GM18951 (cell line): ENCODE results near the gene SLC22A31.

Source experiments
- POLR2A ChIP-seq: IDR thresholded peaks from 4 replicates; pipeline ENCODE4 v1.6.1; 2011; ENCODE audit warnings: mild to moderate bottlenecking; ENCODE audit not compliant: insufficient read length, insufficient read depth; ENCODE audit errors: extremely low read depth
- in situ Hi-C: fragments of 300-500 bp; cut with MboI; formaldehyde crosslinking; loops from one replicate; pipeline ENCODE4 v1.12.0; 2022; ENCODE audit warnings: low sequenced_read_pairs, mixed read lengths, inconsistent platforms; ENCODE audit not compliant: unreplicated experiment

The SLC22A31 gene

DNA sequence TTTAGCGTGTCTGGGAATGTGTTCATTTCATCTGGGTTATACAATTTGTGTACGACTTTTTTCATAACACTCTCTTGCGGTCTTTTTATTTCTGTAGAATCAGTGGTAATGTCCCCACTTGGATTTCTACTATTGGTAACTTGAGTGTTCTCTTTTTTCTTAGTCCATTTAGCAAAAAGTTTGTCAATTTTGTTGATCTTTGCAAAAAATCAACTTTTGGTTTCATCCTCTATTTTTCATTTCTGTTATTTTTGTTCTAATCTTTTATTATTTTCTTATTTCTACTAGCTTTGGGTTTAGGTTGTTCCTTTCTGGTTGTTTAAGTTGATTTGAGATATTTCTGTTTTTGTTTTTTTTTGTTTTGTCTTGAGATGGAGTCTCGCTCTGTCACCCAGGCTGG, 7.7 kb upstream of the SLC22A31 start:
- in situ Hi-C loops, result loop anchor here (25.0 kb wide), 1 partner anchor 396 kb away; the partner anchor contains the start of genes APRT and CDT1

DNA sequence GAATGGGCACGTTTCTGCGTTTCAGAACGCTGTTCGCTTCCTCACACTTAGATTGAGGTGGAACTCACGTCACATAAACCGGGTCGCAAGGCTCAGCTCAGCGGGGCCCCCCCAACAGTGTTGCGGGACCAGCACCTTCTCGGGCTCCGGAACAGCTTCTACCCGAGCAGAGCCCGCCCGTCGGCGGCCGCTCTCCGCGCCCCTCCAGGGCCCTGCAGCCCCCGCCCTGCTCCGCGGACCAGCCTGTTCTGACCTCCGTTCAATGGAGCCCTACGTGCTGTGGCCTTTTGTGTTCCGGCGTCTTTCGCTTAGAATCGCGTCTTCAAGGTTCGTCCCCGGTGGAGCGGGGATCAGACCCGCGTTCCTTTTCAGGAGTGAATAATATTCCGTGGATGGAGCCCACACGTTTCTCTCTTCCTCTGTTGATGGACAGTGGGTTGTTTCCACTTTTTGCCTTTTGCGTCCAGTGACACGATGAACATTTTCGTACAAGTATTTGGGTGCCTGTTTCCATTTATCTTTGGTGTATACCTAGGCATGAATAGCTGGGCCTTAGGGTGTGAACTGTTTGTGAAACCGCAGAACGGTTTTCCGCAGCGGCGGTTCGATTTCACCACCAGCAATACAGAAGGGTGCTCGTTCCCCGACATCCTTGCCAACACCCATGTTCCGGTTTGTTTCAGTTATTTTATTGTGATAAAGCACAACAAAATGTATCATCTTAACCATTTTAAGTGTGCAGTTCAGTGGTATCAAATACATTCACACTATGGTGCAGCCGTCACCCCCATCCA, 2.3 kb upstream of the SLC22A31 start:
- in situ Hi-C loops, result loop anchor here (25.0 kb wide), 1 partner anchor 390 kb away; the partner anchor contains the start of genes APRT and CDT1
- TF ChIP-seq POLR2A, result no peak

More for the DNA sequence above, 7.7 kb upstream of the SLC22A31 start:
- TF ChIP-seq POLR2A, result no peak

DNA sequence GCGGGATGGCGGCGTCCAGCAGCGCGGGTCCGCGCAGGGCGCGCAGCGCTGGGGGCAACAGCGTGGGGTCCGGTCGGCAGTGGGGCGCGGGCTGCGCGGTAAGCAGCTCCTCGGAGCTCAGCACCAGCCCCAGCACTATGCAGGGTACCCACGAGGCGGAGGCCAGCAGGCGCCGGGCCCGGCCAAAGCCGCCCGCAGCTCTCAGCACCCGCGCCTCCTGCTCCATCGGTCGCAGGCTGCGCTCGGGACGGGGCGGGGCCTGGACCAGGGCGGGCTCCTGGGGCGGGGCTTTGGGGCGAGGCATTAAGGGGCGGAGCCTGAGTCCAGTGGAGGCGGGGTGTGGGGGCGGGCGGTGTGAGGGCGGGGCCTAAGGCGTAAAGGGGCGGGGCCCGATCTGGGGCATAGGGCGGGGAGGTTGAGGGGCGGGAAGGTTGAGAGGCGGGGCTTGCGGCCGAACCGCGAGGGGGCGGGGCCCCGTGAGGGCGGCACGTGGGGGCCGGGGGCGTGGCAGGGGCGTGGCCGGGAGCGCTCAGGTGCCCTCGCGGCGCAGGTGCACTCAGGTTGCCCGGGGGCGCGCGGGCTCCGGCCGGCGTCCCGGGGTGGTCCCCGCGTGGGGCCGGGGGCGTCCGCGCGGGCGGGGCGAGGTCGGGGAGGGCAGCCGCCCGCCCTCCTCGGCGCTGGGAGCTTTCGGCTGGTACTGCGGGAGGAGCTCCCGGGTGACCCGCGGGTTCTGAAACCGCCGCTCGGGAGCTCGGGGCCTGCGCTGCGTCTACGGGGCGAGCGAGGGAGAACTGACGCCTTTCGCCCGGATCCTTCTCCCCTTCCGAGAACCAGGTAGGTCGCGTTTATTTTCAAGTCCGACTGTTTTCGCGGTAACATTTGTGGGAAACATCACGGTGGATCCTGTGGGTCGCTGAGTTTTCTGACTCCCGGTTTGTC, 1.4 kb upstream of the SLC22A31 start:
- in situ Hi-C loops, result loop anchor here (25.0 kb wide), 1 partner anchor 389 kb away; the partner anchor contains the start of genes APRT and CDT1

DNA sequence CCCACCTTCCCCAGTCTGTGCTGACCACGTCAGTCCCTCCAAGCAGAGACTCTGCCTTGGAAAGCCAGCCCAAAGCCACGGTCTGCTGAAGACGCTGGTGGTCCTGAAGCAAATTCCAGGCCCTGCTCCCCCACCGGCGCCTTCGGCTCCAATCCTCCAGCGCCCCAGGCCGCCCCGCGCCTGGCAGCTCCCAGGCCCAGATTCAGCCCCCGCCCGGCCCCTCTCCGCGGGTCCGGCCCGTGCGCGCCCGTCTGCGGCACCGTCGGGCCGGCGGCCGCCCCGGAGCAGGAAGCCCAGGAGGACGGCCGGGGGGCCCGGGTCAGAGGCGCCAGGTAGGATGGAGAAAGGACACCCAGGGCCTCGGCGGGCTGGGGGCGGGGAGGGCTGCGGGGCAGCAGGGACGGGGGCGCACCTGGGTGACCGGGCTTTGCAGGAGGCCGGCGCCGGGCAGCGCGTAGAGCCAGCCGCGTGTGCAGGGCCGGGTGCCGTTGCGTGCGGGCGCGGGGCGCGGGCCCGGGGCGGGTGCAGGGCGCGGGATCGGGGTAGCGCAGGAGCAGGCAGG, 594 bp upstream of the SLC22A31 start:
- TF ChIP-seq POLR2A, result no peak
- in situ Hi-C loops, result loop anchor here (25.0 kb wide), 1 partner anchor 389 kb away; the partner anchor contains the start of genes APRT and CDT1

More for the DNA sequence above, 1.4 kb upstream of the SLC22A31 start:
- TF ChIP-seq POLR2A, result no peak

DNA sequence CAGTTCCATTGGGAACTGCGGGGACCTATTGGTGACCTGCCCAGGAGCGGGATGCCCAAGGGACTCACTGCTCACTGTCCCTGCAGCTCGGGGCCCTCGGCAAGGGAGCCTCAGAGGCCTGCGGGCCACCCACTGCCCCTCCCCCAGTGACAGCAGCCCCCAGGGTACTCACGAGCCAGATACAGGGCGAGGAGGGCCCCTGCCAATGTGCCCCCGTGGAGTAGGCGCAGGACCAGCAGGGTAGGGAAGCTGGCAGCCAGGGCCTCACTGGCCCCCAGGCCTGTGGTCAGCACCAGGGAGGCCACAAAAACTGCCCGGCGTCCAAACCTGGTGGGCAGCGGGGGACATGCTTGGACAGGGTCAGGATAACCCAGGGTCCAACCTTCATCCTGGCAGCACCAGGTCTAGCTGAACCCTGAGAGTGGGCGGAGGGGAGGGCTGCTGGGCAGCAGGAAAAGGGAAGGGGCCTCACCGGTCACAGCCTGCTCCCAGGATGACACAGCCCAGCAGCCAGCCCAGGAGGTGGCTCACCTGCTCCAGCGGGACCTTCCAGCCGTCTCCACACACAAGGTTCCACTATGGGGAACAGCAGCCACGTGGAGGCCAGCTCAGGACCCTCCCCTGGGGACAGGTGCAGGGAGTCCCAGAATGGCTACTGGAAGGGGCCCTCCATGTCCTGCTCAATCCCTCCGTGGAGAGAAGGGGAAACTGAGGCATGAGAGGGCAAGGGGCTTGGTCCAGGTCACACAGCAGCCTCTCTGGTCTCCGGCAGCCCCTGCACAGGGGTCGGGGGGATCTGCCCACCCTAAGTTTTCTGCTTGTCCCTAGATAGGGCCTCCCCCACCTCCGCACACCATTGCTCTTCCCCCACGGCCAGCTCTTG, 855 bp downstream of the SLC22A31 start:
- in situ Hi-C loops, result loop anchor here (25.0 kb wide), 1 partner anchor 387 kb away; the partner anchor contains the start of genes APRT and CDT1
- TF ChIP-seq POLR2A, result no peak

DNA sequence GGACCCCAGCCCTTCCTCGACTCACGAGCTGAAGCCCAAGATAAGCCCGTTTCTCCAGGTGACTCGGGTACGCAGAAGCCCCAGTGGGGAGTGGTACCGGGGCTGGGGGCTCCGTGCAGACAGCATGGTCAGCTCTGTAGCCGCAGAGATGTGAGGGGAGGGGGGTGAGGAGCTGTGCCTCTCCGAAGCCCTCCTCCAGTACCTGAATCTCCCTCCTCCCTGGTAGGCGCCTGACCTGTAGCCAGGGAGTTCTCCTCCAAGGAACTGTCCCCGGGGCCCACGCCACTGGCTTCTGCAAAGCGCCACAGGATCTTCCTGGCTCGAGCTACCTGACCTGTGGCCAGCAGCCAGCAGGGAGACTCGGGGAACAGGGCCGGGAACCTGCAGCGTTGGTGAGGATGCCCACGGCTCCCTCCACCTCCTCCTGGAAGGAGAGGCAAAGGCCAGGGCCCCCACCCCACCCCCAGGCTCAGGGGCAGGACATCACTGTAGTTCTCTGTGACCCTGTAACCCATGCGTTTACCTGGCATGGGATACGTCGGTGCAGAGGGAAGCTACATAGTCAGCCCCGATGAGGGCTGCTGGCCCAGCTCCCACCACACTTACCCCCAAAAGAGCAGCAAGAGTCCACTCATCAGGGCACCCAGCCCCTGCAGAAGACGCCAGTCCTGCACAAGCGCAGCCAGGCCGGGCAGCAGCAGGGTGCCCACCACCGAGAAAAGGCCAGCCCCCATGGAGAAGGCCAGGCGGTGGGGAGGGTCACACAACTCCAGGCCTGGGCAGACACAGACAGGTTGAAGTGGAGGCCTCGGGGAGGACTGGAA, 1.7 kb downstream of the SLC22A31 start:
- no peak for TF ChIP-seq POLR2A
- in situ Hi-C loops, result no loop called here

DNA sequence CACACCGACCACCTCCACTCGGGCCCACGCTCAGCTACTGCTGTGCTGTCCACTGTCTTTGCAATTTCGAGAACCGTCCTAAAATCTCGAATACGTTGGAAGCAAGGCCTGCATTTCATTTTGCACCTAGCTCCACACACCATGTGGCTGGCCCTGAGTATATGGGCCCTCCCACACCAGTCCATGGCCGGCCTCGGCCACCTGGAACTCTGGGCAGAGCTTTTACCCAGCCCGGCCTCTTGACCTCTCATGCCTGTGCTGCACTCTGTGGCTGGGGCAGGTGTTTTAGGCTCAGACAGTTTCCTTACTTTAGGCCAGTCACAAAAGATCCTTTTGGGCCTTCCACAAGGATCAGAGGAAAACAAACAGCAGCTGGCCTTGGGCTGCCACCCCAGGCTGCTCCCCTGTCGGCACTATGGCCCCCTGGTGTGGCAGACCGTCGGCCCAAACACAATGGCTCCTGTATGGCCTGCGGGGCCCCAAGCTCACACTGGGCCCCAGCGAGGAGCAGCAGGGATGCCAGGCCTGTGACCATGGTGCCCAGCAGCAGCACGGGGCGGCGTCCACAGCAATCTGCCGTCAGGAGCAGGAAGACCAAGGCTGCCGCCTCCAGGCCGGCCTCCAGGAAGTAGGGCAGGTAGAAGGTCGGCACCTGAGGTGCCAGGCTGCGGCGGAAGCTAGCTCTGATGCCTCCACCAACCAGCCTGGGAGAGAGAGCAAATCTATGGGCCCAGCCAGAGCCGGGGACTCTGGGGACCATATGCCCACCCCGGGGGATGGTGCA, 2.5 kb downstream of the SLC22A31 start:
- TF ChIP-seq POLR2A, result no peak
- in situ Hi-C loops, result no loop called here

DNA sequence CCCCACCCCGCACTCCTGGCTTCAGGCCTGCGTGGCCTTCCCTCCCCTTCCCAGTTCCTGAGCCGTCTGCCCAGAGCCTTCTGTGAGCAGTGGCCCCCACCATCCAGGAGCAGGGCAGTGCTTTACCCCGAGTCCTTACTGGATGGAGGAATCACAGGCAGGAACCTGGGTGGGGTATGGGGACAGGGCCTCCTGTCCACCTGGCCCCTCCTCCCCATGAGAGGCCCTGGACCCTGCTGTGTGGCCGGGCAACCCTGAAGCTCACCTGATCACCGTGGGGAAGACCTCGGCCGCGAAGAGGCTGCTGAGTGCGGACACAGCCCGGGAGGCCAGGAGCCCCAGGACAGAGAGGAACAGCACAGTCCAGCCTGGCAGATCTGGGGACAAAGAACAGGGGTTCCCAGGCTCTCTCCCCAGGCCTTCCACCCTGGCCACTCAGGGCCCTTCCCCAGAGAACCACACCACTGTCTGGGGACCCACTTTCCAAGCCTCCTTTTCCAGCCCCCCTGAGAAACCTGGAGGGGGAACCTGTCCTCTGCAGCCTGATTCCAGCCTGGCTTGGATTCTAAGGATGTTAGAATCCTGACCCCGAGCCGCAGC, 3.2 kb downstream of the SLC22A31 start:
- in situ Hi-C loops, result no loop called here
- no peak for TF ChIP-seq POLR2A

DNA sequence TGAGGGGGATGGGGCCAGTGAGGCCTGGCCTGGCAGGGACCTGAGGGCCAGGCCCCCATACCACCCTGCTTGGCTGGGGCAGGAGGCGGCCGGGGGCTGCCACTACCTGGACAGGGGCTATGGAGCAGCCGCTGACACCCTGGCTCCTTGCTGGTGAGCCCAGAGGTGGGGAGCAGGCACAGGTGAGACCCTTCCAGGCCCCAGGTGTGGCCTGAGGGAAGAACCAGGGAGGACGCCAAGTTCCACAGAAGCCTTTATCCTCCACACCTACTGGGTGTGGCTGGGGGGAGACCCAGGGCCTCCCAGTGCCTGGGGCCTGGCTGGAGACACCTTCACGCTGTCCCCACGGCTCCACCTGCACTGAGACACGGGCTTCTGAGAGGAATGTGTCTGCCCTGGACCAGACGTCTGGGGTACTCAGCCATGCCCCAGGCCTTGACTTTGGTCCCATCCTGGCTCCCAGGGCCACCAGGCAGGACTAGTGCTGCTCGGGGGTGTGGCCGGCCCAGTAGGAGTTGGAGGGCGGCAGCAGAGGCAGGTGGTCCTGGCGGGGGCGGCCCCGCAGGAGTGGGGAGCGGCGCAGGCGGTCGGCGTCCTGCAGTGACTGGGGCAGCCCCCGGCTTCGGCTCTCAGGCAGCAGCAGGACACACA, 4.7 kb downstream of the SLC22A31 start:
- in situ Hi-C loops, result no loop called here
- TF ChIP-seq POLR2A, result no peak
